GM21576 (cell line): Measurements from ENCODE around the gene SLC16A12.
"Not testable (repeated sequence)": the region's sequence is repeated elsewhere in the genome, so short reads cannot be mapped to it uniquely, and the experiment has no call there.

ENCODE experiments used
- ATAC-seq: cut with Tn5 transposase; IDR thresholded peaks from one replicate; pipeline ENCODE4 v1.9.1; 2021; ENCODE audit warnings: mild to moderate bottlenecking, moderate library complexity; ENCODE audit not compliant: unreplicated experiment

The SLC16A12 gene

DNA sequence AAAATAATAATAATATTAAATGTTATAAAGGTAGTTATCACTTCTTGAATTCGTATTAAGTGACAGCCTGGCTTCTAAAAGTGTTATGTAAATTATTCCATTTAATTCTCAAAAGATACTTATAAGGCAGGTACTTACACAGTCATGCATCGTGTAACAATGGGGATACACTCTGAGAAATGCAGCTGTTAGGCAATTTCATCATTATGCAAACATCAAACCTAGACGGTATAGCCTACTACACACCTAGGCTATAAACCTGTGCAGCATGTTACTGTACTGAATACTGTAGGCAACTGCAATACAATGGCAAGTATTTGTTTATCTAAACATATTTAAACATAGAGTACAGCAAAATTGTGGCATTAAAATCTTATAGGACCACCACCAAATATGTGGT is 141.5 kb downstream of the SLC16A12 start:
- ATAC-seq, result no peak

DNA sequence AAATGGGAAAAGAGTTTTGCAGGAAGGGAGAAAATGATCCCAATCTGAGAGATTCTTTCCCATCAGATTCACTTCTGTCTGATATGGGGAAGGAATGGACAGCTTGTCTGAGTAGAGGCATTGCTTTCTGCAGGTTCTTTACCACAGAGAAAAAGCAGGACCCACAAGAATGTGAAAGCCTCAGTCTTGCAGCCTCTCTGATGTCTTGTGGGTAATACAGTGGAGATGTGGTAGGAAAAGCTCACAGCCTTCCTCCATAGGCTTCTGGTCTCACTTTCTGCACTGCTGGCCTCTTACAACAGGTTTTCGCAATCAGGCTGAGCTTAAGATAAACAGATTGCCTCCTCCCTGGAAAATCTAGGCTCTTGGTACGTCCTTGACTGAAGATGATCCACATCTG is 142.4 kb downstream of the SLC16A12 start:
- peak; percentile 29 for ATAC-seq

DNA sequence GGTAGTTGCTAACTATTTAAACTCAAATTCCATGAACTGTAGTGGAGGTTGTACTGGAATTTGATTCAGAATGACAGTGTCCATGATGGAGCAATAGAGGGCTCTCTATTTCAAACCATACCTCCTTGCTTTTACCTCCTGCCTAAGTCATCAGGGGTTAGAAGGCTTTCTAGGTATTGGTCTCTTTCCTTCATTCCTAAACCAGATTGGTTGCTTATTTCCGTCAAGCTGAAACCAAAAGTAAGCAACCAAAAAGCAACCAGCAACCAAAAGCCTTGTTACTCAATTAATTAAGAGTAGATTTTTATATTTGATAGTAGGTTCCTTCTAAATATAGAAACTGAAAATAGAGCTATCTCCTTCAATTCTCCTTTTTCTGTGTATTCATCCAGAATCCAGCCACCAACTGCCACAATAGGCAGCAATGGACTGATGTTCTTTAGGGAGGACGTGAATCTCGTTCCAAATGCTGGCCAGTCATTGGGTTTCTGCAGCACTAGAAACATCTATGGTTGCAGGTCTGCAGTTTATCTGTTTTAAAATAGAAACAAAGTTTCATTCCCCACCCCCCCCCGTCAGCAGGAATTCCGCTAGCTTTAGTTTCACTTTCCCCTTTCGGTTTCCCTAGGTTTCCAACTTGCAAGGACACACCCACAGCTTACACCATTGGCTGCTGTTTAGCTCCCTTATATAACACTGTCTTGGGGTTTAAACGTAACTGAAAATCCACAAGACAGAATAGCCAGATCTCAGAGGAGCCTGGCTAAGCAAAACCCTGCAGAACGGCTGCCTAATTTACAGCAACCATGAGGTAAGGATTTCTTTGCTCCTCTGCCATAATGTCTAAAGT is 143.3 kb downstream of the SLC16A12 start, which contains the start of gene IFIT1:
Gene IFIT1, plus strand, starts transcription at position 717 of the 850 bp plus-strand sequence. Its CDS starts 90 bp downstream, at position 807.
- ATAC-seq, result peak; percentile 71

DNA sequence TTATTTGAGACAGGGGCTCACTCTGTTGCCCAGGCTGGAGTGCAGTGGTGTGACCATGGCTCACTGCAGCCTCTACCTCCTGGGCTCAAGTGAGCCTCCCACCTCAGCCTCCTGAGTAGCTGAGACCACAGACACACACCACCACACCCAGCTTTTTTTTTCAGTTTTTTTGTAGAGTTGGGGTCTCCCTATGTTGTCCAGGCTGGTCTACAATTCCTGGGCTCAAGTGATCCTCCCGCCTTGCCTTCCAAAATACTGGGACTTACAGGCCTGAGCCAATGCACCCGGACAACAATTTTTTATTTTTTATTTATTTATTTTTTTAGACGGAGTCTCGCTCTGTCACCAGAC is 144.2 kb downstream of the SLC16A12 start:
- not testable (repeated sequence) for ATAC-seq

DNA sequence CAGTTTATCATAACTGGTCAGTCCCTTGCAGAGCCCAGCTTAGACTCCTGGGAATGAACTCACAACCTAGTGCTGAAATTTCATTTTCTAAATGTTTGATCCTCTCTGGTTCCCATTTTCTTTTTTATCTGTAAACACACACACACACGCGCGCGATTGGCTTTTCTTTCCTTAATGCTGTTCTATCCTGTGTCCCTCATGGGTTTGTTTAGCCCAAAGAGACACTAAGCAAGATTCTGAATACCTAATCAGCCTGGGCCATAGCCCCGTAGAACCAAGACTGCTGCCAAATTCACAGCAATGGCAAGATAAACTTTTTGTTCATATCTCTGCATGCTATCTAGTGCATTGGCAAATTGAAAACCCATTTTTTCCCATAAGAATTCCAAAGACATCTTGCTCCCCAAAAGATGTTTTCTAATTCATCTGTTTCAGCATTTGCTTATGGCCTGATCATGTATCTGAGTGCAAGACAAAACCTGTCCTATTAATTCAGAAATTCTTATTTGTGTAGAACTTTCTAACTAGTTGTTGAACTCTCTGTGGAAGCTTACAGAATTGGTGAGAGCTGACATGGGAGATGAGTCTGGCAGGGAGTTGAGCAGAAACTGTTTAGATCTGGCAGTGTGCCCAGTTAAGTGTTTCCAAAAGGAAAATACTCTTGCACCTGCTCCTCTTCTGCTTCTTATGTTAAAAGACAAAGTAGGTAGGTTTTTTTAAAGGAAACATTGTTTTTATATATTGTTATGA is 144.7 kb downstream of the SLC16A12 start:
- no peak for ATAC-seq

DNA sequence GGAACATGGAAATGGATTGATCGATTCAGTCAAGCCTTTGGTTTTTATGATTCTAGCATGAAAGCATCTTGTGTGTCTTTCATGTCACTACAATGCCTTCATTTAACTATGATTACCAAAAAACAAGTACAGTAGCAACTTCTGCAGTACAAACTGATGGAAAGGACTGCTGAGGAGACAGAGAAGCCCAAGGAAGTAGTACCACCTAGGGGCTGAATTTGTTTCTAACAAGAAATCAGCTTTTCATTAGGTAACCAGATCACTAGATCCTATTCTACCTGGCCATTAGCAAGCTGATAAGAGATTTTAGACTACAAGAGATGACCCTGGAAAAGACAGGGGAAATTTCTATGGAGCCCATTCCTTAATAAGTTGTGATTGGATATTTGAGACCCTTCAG is 146.1 kb downstream of the SLC16A12 start:
- ATAC-seq, result no peak

DNA sequence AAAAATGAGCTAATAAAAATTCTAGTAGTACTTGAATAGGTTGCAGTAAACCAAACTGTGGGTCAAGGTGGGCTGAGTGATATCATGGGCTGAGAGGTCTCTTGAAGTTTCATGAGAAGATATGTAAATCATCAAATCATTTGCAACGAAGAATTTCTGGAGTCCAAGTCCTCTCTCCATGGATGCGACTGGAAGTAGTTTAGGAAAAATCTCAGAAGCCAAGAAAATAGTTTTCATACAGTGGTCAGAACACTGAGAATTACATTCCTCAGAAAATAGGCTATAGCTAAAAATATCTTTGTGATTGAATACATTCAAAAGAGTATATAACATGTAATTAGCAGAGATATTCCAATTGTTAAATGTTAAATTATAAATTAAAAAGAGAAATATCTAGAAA is 146.6 kb downstream of the SLC16A12 start:
- ATAC-seq, result no peak

DNA sequence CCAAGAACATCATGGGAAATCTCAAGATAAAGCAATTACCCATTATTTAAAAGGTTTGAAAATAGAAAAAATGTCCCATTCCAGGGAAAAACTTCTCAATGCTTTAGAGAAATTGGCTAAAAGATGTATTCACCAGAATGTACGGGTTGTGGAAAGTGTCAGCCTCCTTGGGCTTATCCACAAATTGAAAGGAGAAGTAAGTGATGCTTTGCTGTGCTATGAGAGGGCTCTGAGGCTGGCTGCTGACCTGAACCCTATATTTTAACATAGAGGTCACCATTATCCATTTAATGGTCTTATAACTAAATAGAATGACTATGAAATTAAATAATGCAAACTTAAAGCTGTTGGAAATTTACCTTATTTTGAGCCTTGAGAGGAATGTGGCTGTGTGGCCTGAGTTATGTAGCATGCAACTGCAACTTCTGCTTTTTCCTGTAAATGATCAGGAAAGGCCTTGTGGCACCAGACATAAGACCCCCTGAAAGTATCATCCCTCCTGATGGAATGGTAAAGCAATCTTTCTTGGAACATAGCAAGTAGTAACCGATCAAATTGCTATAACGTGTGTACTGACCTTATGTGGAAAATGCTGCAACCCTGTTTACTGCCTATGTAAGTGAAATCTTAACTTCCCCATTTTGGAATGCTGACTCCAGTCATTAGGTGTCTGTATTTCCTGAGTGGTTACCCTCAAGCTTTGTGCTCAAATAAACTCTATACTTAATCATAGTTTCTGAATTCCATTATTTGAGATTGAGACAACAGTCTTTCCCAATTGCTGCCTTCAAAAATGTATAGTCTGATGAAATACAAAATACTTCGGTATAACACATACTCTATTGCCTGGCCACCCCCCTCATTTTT is 150.7 kb downstream of the SLC16A12 start:
- ATAC-seq, result no peak

DNA sequence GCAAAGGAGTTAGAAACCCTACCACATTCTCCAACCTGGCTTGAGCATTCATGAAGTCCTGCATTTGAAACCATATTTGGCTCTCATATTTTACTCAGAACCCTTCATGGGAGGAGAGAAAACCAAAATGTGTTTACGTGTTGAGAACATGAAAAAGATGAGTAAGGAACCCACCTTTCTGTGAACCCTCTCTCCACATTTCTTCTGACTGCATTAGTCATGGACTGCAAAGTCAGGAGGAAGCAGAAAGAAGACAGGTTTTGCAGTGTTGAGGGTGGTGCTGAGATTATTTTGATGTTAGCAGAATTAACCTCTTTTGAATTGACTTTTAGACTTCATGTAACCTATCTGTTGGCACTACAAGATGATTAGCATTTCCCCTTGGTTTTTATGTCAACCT is 152.6 kb downstream of the SLC16A12 start:
- no peak for ATAC-seq
